Endothelial cell of hepatic sinusoid (primary cell): ENCODE data around the gene LIMK2.

Experiments used
- in situ Hi-C: cut with HindIII; loops from 2 replicates; pipeline ENCODE4 v1.10.0; 2017; ENCODE audit warnings: low sequenced_read_pairs

The LIMK2 gene

GRCh38 chr22:31326877-31327276 is 114.8 kb downstream of the LIMK2 start:
- in situ Hi-C loops = no loop called here

GRCh38 chr22:31327806-31328543 is 115.9 kb downstream of the LIMK2 start:
- in situ Hi-C loops = no loop called here

- in situ Hi-C loops = no loop called here
Observed at GRCh38 chr22:31328544-31328960, 116.5 kb downstream of the LIMK2 start.

- in situ Hi-C loops = no loop called here
Observed at GRCh38 chr22:31329029-31329428, 116.9 kb downstream of the LIMK2 start.
